Muscle layer of colon (tissue), 2 donors: Measurements from ENCODE around the gene RASEF.
"Not testable (repeated sequence)": the region's sequence is repeated elsewhere in the genome, so short reads cannot be mapped to it uniquely, and the experiment has no call there.

Source experiments
- H3K27ac ChIP-seq: one replicate; pipeline ENCODE4 v1.7.0; 2013; ENCODE audit warnings: low read depth, mild to moderate bottlenecking, low read length, moderate library complexity
- H3K27me3 ChIP-seq, 2 donors: one replicate each; pipeline ENCODE4 v1.7.0; 2013; ENCODE audit warnings: low read length in 2 of 2, mild to moderate bottlenecking in 2 of 2; ENCODE audit not compliant: insufficient read depth in 2 of 2, control insufficient read depth in 1 of 2
- H3K36me3 ChIP-seq: one replicate; pipeline ENCODE4 v1.7.0; 2013; ENCODE audit warnings: mild to moderate bottlenecking, low read length; ENCODE audit not compliant: insufficient read depth
- H3K4me1 ChIP-seq: one replicate; pipeline ENCODE4 v1.7.0; 2013; ENCODE audit warnings: mild to moderate bottlenecking, low read length; ENCODE audit not compliant: insufficient read depth
- H3K4me3 ChIP-seq, 2 donors: one replicate each; pipeline ENCODE4 v1.7.0; 2013; ENCODE audit warnings: low read length in 2 of 2, low read depth in 1 of 2, mild to moderate bottlenecking in 1 of 2, moderate library complexity in 1 of 2
- H3K9ac ChIP-seq: one replicate; pipeline ENCODE4 v1.7.0; 2013; ENCODE audit warnings: low read length
- H3K9me3 ChIP-seq: one replicate; pipeline ENCODE4 v1.7.0; 2013; ENCODE audit warnings: mild to moderate bottlenecking, low read length
- donor health status: abdominal sarcoma.
- donor health status: Adenocarcinoma of cecum.

The RASEF gene

DNA sequence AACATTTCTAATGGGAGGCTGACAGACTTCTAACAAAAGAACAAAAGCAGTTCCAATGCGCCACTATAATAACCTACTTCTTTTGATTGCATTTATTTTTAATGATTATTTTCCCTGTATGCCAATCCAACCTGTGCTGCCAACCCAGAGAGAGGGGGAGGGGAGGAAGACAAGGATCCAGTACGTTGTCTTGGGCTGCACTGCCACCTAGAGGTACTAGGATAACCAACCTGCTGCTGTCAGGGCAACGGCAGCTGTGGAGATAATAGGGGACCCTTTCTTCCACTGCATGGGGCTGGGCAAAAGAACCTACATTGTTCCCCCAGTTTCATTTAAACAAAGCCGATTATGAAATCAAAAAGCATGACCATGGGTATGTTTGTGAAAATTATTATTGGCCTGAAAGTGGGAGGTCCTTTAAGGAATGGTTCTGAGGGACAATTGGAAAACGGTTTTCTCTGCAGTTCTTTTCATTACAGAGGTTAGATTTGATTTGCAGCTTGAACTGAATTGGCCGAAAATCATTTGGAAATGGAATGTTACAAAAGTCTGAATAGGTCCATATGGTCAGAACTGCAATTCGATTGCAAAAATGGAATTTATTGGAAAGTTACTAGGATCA lies 101.3 kb downstream of the RASEF start:
- H3K27me3 ChIP-seq: no peaks in the 10 kb centered on the region
- H3K9ac ChIP-seq: no peak overlapping the region
- no peaks in the 10 kb centered on the region for H3K36me3 ChIP-seq
- H3K4me3 ChIP-seq: no peak overlapping the region
- no peak overlapping the region for H3K27ac ChIP-seq
- H3K4me1 ChIP-seq: peaks cover 8% of the 10 kb centered on the region
- H3K9me3 ChIP-seq: no peaks in the 10 kb centered on the region

DNA sequence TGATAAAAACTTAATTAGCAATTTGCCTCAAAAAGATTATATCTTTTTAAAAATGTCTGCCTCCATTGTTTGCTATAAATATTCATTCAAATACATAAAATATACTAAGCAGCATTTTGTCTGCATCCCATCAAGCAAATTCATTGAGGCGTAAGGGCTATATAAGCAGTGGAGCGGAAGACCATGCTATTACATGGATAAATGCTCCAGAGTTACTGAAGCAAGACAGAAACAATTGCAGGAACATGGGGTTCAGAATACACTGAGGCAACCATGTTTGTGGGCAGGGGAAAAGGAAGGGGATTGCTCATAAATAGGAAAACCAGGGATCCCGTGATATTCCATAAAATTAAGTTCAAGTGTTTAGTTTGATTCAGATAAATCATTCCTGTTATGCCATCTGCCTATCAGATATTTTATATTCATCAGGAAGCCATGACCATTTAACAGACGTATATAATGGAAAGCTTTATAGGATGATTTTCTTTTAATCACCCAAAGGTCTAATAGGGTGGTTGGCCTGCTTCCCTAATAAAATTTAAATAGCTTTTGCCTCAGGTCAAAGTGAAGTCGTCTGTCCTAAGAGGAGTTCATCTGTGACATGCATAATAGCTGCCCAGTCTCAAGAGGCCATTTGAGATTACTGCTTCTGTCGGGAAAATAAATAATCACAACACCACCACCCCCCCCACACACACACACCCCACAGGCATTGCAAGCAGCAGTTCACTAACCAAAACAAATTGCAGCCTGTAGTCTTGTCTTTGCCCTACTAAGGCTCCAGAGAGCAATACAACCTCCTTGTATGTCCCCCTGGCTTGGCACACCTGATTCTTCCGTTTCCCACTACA lies 105.2 kb downstream of the RASEF start:
- H3K4me1 ChIP-seq: peaks cover 8% of the 10 kb centered on the region
- no peaks in the 10 kb centered on the region for H3K9me3 ChIP-seq
- H3K4me3 ChIP-seq: no peak overlapping the region
- H3K9ac ChIP-seq: no peak overlapping the region
- no peak overlapping the region for H3K27ac ChIP-seq
- no peaks in the 10 kb centered on the region for H3K36me3 ChIP-seq
- no peaks in the 10 kb centered on the region for H3K27me3 ChIP-seq

DNA sequence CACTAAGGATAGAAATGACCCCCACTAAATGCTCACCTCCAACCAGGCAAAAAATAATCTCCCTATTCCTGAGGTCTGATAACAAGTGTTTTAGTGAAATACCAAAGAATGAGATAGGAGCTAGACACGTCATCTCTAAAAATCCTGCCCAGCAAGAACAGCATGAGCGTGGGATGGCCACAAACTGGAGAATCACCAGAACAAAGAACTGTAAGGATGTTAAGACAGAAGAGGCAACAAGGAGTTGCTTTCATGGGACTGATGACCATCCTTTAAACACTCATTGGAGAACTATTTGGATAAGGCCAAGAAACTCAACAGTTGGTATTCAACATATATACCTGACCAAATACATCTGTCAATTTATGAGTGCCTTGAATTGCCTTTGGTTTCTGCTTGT lies 113.7 kb downstream of the RASEF start:
- Histone ChIP-seq H3K9me3 (no peaks in the 10 kb centered on the region), H3K27me3 (no peaks in the 10 kb centered on the region), H3K9ac (no peak overlapping the region), H3K4me3 (no peak overlapping the region), H3K27ac (no peak overlapping the region), H3K4me1 (no peaks in the 10 kb centered on the region), H3K36me3 (no peaks in the 10 kb centered on the region)

DNA sequence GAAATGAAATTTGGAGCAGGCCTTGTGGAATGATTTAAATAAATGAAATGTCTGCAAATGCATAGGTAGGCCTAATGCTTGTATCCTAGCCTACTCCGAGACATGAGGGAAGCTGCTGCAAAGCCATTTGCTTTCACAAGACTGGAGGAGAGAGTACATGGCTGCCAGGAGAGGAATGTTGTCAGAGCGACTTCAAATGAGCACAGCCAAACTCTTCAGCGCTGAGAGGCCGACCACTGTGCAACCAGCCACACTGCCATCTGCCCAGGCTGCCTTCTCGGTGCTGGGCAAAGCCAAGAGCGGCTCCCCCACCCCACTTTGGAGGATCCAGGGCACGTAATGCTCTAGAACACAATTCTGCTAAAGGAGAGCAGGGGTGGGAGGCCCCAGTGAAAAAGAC lies 122.6 kb downstream of the RASEF start:
- Histone ChIP-seq H3K27me3 (no peaks in the 10 kb centered on the region), H3K9me3 (no peaks in the 10 kb centered on the region), H3K27ac (no peak overlapping the region), H3K4me1 (no peaks in the 10 kb centered on the region), H3K9ac (no peak overlapping the region), H3K36me3 (no peaks in the 10 kb centered on the region), H3K4me3 (no peak overlapping the region)

DNA sequence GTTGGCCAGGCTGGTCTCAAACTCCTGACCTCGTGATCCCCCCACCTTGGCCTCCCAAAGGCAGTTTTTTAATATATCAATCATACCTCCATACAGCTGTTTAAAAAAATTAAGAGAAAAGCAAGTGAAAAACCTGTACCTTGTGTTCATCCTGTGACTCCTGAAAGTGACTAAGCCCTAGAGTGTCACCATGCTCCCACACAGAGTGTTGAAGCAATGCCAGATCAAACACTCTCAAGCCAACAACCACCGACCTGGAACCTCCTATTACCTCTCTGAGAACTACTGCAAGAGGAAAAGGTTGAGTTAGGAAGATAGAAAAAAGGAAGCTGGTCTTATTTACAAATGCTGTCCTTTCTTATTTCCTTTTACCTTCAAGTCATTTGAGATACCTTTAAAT lies 123.5 kb downstream of the RASEF start:
- H3K27me3 ChIP-seq: no peaks in the 10 kb centered on the region
- H3K27ac ChIP-seq: no peak overlapping the region
- no peak overlapping the region for H3K9ac ChIP-seq
- H3K9me3 ChIP-seq: no peaks in the 10 kb centered on the region
- no peak overlapping the region for H3K4me3 ChIP-seq
- no peaks in the 10 kb centered on the region for H3K36me3 ChIP-seq
- no peaks in the 10 kb centered on the region for H3K4me1 ChIP-seq

DNA sequence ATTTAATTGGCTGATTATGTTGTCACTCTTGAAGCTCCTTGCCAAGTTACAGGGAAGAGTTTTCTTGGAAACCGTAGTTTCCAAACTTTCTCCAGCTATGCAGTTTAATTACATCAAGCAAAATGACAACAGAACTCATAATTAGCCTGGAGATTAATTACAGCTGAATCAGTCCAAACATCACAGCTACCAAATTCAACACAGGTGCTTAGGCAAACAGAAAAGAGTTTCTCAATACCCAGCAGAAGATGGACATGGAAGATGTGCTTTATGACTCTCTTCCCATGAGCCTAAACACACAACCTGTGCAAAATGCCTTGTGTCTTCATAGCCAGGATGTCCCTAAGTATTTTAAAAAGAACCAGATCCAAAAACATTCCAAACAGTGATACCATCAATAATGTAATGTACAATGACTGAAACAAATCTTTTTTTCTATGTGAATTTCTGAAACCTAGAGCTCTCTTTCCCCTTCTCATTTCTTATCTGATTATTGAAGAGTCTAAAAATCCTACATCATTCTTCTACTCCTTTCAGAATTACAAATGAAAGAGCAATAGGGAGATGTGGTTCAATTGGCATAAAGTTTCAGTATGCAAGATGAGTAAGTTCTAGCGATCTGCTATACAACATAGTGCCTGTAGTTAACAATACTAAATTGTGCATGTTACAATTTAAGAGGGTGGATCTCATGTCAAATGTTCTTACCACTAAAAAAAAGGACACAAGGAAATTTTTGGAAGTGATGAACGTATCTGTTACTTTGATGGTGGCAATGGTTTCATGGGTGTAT lies 124.3 kb downstream of the RASEF start:
- Histone ChIP-seq H3K9me3 (no peaks in the 10 kb centered on the region), H3K27ac (no peak overlapping the region), H3K27me3 (no peaks in the 10 kb centered on the region), H3K4me1 (no peaks in the 10 kb centered on the region), H3K36me3 (no peaks in the 10 kb centered on the region), H3K4me3 (no peak overlapping the region), H3K9ac (no peak overlapping the region)

DNA sequence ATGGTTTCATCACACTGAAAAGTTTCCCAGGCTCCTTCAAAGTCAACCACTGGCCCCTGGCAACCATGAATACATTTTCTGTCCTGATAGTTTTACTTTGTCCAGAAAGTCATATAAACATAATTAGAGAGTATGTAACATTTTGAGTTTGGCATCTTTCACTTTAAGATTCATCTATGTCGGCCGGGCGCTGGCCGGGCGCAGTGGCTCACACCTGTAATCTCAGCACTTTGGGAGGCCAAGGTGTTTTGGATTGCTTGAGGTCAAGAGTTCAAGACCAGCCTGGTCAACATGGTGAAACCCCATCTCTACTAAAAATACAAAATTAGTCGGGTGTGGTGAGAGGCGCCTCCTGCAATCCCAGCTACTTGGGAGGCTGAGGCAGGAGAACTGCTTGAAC lies 126.4 kb downstream of the RASEF start:
- not testable (repeated sequence) for H3K27me3 ChIP-seq, H3K4me1 ChIP-seq, H3K4me3 ChIP-seq, H3K9ac ChIP-seq, H3K9me3 ChIP-seq, H3K27ac ChIP-seq, H3K36me3 ChIP-seq

DNA sequence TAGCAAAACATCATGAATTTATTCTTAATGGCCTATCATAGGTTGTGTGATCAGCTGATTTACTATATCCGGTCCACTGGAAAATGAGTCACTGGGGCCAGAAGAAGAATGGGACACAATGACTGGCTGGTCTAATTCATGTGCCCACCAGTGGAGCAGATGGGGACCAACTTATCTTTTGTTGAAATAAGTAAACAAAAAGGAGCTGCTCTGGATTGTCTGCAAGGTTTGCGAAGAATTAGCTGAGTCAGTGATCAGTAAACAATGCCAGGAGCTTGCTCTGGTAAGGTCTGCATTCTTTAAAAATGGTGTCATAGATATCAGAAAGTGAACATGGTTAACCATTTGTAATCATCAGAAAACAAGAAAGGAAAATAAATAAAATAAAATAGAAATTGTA lies 128.0 kb downstream of the RASEF start:
- no peak overlapping the region for H3K4me3 ChIP-seq
- H3K27ac ChIP-seq: no peak overlapping the region
- H3K4me1 ChIP-seq: no peaks in the 10 kb centered on the region

DNA sequence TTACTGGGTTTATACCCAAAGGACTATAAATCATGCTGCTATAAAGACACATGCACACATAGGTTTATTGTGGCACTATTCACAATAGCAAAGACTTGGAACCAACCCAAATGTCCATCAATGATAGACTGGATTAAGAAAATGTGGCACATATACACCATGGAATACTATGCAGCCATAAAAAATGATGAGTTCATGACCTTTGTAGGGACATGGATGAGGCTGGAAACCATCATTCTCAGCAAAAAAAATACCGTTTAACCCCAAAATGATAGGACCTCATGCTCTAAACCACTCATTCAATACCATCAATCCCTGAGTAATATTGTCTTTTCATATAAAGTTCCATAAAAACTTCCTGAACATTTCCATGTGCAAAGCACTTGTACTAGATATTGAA lies 128.9 kb downstream of the RASEF start:
- H3K36me3 ChIP-seq, H3K27me3 ChIP-seq, H3K9ac ChIP-seq, H3K4me3 ChIP-seq, H3K27ac ChIP-seq, H3K4me1 ChIP-seq, H3K9me3 ChIP-seq: not testable (repeated sequence)

More for the DNA sequence above, 128.0 kb downstream of the RASEF start:
- Histone ChIP-seq H3K9me3 (no peaks in the 10 kb centered on the region), H3K27me3 (no peaks in the 10 kb centered on the region), H3K36me3 (no peaks in the 10 kb centered on the region), H3K9ac (no peak overlapping the region)

DNA sequence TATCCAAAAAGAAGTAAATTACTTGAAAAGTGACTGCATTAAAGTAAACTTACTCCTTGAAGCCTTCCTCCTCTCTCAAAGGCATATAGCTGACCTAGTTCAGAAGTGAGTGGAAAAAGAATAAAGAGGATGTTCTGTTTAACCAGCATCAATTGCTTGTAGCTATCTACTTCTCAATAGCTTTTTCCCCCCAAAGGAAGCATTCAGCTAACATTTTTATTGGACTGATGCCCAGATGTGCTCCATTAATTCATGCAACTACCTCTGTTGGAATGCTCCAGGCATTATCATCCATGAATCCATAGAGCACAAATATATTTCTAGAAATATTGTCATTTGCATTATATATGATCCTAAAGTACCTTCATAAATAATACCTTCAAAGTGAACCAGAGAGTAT lies 132.8 kb downstream of the RASEF start:
- no peaks in the 10 kb centered on the region for H3K9me3 ChIP-seq
- H3K9ac ChIP-seq: no peak overlapping the region
- no peaks in the 10 kb centered on the region for H3K27me3 ChIP-seq
- H3K4me1 ChIP-seq: no peaks in the 10 kb centered on the region
- no peak overlapping the region for H3K4me3 ChIP-seq
- H3K27ac ChIP-seq: no peak overlapping the region
- no peaks in the 10 kb centered on the region for H3K36me3 ChIP-seq
